Esophagus muscularis mucosa (tissue), 4 donors: Measurements from ENCODE around the gene LMF2. TPM values are rescaled to one million over a fixed set of nuclear protein-coding genes. Genes with fewer than 3 reads are reported as not detected.

Experiments used
- DNase-seq: peaks from one replicate; pipeline ENCODE4 v3.0.0-alpha.2; 2017; ENCODE audit errors: extremely low spot score
- H3K27ac ChIP-seq, 4 donors: fragments of 200-600 bp; sonication (generic); replicated peaks in 1 of 4; 1 replicate in 3 of 4; 2 replicates in 1 of 4; pipeline ENCODE4 v1.5.1; 2016 to 2019; ENCODE audit warnings: mild to moderate bottlenecking in 1 of 4
- H3K27me3 ChIP-seq, 4 donors: fragments of 200-600 bp; sonication (generic); one replicate each; pipeline versions ENCODE4 v1.5.1 to v1.6.0; 2016 to 2019
- H3K36me3 ChIP-seq, 4 donors: fragments of 200-600 bp; sonication (generic); one replicate each; pipeline ENCODE4 v1.5.1; 2016 to 2019
- H3K4me1 ChIP-seq, 4 donors: fragments of 200-600 bp; sonication (generic); one replicate each; pipeline ENCODE4 v1.5.1; 2016 to 2019
- H3K4me3 ChIP-seq, 4 donors: fragments of 200-600 bp; sonication (generic); 1 replicate in 2 of 4; 2 replicates in 2 of 4; pipeline ENCODE4 v1.5.1; 2016 to 2019; ENCODE audit warnings: mild to moderate bottlenecking in 4 of 4, moderate library complexity in 1 of 4
- H3K9me3 ChIP-seq, 4 donors: fragments of 200-600 bp; sonication (generic); 1 replicate in 3 of 4; 2 replicates in 1 of 4; pipeline ENCODE4 v1.5.1; 2016 to 2019
- EP300 ChIP-seq: sonication (generic); formaldehyde crosslinking; IDR thresholded peaks from one replicate; pipeline ENCODE4 v1.6.1; 2017; ENCODE audit warnings: antibody characterized with exemption
- POLR2A ChIP-seq: fragments of 450-650 bp; IDR thresholded peaks from one replicate; pipeline ENCODE4 v1.6.1; 2017; ENCODE audit warnings: antibody characterized with exemption, moderate library complexity, mild to moderate bottlenecking, low read depth
- POLR2AphosphoS5 ChIP-seq, 2 donors: sonication (generic); formaldehyde crosslinking; IDR thresholded peaks; one replicate each; pipeline ENCODE4 v1.6.1; 2017; ENCODE audit warnings: antibody characterized with exemption in 2 of 2
- WGBS: methylation state at CpG from one replicate; pipeline ENCODE4 v1.1.5; 2018; 5-methylcytosine and 5-hydroxymethylcytosine counted together
- intact Hi-C: fragments of 100-400 bp; cut with DNase I; formaldehyde crosslinking; loops from one replicate; pipeline ENCODE4 v1.15.1; 2023
- total RNA-seq, 4 donors: library from RNA; depleted of rRNA; stranded (reverse); fragments of >200 nt; gene quantifications; one replicate each; pipeline versions ENCODE4 v1.1.0 to v1.2.1, GENCODE V29; 2016
- TF ChIP-seq, protein P1 (sequence below), 3 experiments: fragments of 200-600 bp in 2 of 3; fragments of 450-650 bp in 1 of 3; sonication (generic) in 2 of 3; IDR thresholded peaks; one replicate each; pipeline ENCODE4 v1.5.1; 2017 to 2019; ENCODE audit warnings: antibody characterized with exemption in 3 of 3, mild to moderate bottlenecking in 2 of 3, moderate library complexity in 1 of 3

Gene LMF2
- total RNA-seq, 4 donors from 2014 or later = 34.9 to 67.1 (median 46.8) TPM

- TF ChIP-seq POLR2AphosphoS5 (IDR thresholded peaks at IDR 0.05) (no peak), POLR2A (no peak), EP300 (no peak)
- TF ChIP-seq, protein P1, sequence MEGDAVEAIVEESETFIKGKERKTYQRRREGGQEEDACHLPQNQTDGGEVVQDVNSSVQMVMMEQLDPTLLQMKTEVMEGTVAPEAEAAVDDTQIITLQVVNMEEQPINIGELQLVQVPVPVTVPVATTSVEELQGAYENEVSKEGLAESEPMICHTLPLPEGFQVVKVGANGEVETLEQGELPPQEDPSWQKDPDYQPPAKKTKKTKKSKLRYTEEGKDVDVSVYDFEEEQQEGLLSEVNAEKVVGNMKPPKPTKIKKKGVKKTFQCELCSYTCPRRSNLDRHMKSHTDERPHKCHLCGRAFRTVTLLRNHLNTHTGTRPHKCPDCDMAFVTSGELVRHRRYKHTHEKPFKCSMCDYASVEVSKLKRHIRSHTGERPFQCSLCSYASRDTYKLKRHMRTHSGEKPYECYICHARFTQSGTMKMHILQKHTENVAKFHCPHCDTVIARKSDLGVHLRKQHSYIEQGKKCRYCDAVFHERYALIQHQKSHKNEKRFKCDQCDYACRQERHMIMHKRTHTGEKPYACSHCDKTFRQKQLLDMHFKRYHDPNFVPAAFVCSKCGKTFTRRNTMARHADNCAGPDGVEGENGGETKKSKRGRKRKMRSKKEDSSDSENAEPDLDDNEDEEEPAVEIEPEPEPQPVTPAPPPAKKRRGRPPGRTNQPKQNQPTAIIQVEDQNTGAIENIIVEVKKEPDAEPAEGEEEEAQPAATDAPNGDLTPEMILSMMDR (IDR thresholded peaks at IDR 0.05) = no peak
- 76% methylated on average over 17 of the region's 21 CpGs for WGBS
Observed at GRCh38 chr22:50471197-50471847, 36.2 kb downstream of the LMF2 start.

DNA sequence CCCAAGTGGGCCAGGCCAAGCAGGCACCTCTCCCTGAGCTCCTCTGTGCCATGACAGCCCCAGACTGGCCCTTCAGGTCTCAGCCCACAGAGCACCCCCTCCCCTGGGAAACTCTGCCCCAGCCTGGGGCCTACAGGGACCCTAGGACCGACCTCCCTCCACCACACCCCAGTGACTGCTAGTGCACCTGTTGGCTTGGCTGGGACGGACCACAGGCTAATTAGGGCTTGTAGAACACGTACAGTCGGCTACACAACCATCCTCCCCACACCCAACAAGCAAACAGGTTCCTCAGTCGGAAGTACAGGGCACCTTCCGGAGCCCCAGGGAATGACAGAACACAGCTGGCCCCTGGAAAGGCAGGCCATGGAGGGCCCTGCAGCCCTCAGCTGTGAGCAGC is 37.0 kb downstream of the LMF2 start:
- H3K4me3 ChIP-seq = no peak overlapping the region
- peaks cover 55 to 67% (median 63%) of the 10 kb centered on the region in 4 donors for H3K4me1 ChIP-seq

More at GRCh38 chr22:50471197-50471847, 36.2 kb downstream of the LMF2 start:
- no peak for DNase-seq
- intact Hi-C loops = loop anchor here (5.0 to 10.0 kb wide), 2 partner anchors 36 to 227 kb away; partner anchors contain the start of genes LMF2, NCAPH2 and TUBGCP6
- Histone ChIP-seq H3K4me3 (no peak overlapping the region), H3K27ac (no peak overlapping the region), H3K27me3 (no peaks in the 10 kb centered on the region), H3K4me1 (peaks cover 56 to 69% (median 66%) of the 10 kb centered on the region in 4 donors), H3K9me3 (no peaks in the 10 kb centered on the region), H3K36me3 (peaks cover 12 to 21% (median 20%) of the 10 kb centered on the region in 4 donors)

GRCh38 chr22:50469377-50470305 is 37.9 kb downstream of the LMF2 start:
- intact Hi-C loops = loop anchor here (5.0 to 10.0 kb wide), 2 partner anchors 38 to 225 kb away; partner anchors contain the start of genes LMF2, NCAPH2 and TUBGCP6
- no peak for DNase-seq
- no peaks in the 10 kb centered on the region for H3K9me3 ChIP-seq
- peaks cover 29 to 38% (median 37%) of the 10 kb centered on the region in 4 donors for H3K36me3 ChIP-seq
- peaks cover 52 to 62% (median 58%) of the 10 kb centered on the region in 4 donors for H3K4me1 ChIP-seq
- 76% methylated on average over 9 of the region's 25 CpGs for WGBS
- no peak overlapping the region for H3K4me3 ChIP-seq
- TF ChIP-seq POLR2AphosphoS5 (IDR thresholded peaks at IDR 0.05) = no peak
- TF ChIP-seq, protein P1 (IDR thresholded peaks at IDR 0.05) = no peak
- TF ChIP-seq EP300 = no peak
- no peak for TF ChIP-seq POLR2A
- no peaks in the 10 kb centered on the region for H3K27me3 ChIP-seq
- no peak overlapping the region for H3K27ac ChIP-seq

More for the DNA sequence above, 37.0 kb downstream of the LMF2 start:
- DNase-seq = no peak
- WGBS = 100% methylated on average over 1 of the region's 6 CpGs
- TF ChIP-seq, protein P1 (IDR thresholded peaks at IDR 0.05) = no peak
- TF ChIP-seq EP300 = no peak
- TF ChIP-seq POLR2A = no peak
- no peak for TF ChIP-seq POLR2AphosphoS5 (IDR thresholded peaks at IDR 0.05)
- Histone ChIP-seq H3K27me3 (no peaks in the 10 kb centered on the region), H3K9me3 (no peaks in the 10 kb centered on the region), H3K36me3 (peaks cover 21 to 30% (median 29%) of the 10 kb centered on the region in 4 donors), H3K27ac (no peak overlapping the region)
- intact Hi-C loops = loop anchor here (5.0 to 10.0 kb wide), 2 partner anchors 37 to 226 kb away; partner anchors contain the start of genes LMF2, NCAPH2 and TUBGCP6

DNA sequence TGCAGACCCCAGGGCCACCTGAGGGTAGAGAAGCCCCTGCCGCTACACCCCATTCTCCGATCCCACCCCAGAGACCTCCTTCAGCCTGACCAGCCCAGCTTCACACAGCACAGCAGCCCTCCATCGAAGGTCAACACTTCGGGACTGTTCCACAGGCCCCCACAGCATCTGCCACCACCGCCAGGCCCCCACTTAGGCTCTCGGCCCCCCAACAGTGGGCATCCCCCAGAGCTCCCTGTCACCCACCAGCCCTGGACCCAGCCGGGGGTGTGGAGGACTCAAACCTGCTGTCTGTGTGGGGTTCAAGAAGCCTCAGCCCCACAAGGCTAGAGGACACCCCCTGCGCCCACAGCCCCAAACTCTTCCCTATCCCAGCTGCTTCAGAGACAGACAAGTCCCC is 38.9 kb downstream of the LMF2 start:
- TF ChIP-seq POLR2A (no peak), POLR2AphosphoS5 (IDR thresholded peaks at IDR 0.05) (no peak)
- Histone ChIP-seq H3K4me3 (no peak overlapping the region), H3K27me3 (no peaks in the 10 kb centered on the region), H3K27ac (no peak overlapping the region), H3K9me3 (no peaks in the 10 kb centered on the region), H3K36me3 (peaks cover 39 to 48% (median 47%) of the 10 kb centered on the region in 4 donors), H3K4me1 (peaks cover 48 to 56% (median 52%) of the 10 kb centered on the region in 4 donors)
- WGBS = no CpG with 5 or more reads among the region's 8 CpGs
- intact Hi-C loops = no loop called here
- no peak for DNase-seq
